GM19239 (cell line): ENCODE results near the gene ADAMTS4.
A peak's percentile ranks its signal among the peaks of the same experiment; 100 is the strongest.

ENCODE experiments used
- DNase-seq: peaks from one replicate; pipeline ENCODE4 v3.0.0; 2011; ENCODE audit warnings: low spot score; ENCODE audit not compliant: insufficient read length
- FAIRE-seq: peaks from 2 replicates; lab custom pipeline; 2011; peaks lifted over from hg19 to GRCh38; lab: Jason Lieb, UNC

ADAMTS4 gene

DNA sequence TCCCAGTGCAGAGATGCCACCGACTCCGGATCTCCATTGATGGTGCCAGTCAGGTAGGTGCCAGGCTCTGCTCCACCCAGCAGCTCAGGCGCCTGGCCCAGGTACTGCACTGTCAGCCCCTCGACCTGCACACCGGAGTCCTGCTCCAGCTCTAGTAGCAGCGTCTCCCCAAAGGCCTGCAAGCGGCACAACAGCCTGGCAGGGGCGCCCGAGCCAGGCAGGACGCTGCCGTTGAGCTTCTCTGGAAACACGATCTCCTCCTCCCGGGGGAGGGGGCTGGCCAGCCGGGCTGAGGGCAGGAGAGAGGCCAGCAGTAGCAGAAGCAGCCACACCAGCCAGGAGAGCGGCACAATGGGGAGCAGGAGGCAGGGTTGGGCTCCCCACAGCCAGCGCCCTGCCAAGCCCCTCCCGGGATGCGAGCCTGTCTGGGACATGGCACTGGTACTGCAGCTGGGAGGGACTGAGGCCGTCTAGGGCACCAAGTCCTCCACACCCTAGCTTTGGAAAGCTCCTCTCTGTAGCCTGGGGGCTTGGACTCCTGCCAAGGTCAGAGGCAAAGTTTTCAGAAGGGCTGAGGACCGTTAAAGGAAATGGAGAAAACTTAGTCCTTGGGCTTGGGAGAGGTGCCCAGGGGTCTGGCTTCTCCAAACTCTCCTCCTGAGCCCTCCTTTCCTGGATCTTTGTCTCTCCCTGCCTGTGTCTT is 509 bp downstream of the ADAMTS4 start:
- DNase-seq (no peak), FAIRE-seq (no peak)

DNA sequence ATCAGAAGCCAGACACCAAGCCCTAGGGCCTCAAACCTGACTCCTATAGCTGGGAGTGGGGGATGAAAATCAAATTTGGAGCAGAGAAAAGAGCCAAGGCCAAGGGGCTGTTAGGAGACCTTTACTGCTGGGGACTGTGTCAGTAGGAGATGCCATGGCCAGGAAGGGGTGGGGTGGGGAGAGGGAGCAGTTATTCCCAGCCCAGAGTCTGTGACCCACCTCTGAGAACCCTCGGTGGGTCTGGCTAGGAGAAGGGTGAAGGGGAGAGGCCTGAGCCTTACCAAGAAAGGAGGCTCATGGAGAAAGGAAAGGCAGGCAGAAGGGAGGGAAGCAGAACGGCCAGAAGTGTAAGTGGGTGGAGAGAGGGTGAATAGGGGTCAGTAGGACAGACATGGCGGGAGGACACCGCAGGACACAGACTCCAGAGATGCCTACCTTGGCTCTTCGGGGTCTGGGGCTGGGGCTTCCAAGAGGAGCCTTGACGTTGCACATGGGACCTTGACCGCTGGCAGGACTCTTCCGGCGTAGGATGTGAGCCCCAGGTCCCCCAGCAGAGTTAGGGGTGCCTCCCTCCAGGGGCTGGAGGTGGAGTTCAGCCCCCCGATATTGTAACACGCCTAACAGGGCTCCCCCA is 1.2 kb downstream of the ADAMTS4 start:
- DNase-seq: no peak
- no peak for FAIRE-seq

DNA sequence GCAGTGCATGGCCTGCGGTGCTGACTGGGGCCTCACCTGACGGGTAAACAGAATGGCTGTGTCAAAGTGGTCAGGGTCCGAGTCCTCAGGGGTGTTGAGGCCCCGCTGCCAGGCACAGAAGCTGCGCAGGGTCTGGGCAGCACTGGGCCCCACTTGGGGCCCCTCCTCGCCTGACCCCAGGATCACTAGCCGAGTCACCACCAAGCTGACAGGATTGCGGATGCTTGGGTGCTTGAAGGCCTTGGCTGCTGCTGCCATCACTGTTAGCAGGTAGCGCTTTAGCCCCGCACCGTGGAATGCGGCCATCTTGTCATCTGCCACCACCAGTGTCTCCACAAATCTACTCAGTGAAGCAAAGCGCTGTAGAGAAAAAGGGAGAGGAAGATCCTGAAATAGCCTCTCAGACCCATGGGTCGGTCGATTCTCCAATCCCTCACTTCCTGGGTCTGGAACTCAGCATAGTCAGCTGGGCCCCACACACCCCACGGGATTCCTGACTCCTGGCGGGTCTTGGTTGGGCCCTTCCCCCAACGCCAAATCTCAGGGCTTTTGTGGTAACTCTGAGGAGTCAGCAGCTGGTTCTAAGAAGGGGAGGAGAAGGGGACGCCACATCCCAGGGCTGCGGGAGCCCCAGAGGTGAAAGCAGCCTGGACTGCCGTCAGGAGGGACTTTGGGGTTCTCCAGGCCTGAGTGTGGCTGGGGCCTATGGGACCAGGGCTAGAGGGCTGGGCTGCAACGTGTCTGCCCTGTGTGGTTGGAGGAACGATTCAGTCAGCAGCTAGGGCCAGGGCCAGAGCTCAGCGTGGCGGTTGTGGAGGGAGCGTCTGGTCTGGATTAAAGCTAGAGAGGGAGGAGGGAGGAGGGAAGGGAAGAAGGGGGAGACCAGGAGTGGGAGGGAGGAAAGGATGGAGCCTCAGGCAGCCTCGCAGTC is 2.1 kb downstream of the ADAMTS4 start:
- DNase-seq (no peak), FAIRE-seq (no peak)

DNA sequence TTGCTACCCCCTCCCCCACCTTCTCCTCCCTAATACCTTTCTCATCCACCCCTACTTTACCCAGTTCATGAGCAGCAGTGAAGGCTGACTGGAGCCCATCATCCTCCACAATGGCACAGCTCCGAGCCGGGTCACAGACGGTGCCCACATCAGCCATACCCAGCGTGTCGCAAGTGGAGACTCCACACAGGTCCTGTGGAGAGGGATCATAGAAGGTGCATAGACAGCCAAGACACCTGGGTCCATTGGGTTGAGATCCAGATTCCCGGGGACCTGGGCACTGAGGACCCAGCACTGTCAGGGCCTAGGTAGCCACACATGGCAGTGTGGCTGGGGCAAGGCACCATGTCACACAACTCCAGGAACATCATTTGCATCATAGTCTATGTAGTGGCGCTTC is 2.7 kb downstream of the ADAMTS4 start:
- DNase-seq (no peak), FAIRE-seq (no peak)

DNA sequence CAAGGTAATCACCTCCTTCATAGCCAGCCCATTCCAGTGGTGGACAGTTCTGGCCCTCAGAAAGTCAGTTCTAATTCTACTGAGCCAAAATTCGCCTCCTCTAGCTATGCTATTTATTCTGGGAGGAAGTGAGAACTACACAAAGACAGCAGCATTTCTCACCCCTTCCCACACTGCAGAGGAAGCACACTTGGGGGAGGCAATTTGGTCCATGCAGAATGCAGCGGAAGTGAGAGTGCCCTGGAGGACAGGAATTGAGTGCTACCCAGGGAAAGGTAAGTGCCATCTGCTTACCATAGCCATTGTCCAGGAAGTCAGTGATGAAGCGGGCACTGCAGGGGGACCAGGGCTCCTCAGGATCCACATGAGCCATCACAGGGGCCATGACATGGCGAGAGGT is 3.7 kb downstream of the ADAMTS4 start:
- no peak for DNase-seq
- FAIRE-seq: peak; percentile 66

DNA sequence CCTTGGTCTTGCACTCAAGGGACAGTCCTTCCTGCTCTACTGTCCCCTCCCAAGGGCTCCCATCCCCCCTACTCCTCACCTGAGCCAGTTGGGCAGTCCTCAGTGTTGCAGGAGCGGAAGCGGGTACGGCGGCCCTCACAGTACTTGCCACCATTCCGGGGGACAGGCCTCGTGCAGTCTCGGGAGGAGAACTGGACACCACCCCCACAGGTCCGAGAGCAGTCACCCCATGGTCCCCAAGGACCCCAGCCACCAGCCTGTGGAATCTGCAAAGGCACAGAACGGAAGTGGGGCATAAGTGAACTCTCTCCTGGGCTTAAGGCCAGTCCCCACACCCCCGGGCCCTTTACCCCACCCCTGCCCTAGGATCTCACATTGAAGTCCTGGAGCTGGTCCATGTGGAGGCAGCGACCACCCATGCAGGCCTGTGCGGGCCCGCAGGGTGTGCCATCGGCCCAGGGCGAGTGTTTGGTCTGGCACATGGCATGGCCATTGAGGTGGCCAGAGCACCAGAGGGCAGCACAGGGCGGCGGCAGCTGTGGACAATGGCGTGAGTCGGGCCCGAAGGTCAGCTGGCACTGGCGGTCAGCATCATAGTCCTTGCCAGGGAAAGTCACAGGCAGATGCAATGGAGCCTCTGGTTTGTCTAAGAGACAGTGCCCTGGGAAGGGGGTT is 5.2 kb downstream of the ADAMTS4 start:
- no peak for FAIRE-seq
- DNase-seq: no peak

DNA sequence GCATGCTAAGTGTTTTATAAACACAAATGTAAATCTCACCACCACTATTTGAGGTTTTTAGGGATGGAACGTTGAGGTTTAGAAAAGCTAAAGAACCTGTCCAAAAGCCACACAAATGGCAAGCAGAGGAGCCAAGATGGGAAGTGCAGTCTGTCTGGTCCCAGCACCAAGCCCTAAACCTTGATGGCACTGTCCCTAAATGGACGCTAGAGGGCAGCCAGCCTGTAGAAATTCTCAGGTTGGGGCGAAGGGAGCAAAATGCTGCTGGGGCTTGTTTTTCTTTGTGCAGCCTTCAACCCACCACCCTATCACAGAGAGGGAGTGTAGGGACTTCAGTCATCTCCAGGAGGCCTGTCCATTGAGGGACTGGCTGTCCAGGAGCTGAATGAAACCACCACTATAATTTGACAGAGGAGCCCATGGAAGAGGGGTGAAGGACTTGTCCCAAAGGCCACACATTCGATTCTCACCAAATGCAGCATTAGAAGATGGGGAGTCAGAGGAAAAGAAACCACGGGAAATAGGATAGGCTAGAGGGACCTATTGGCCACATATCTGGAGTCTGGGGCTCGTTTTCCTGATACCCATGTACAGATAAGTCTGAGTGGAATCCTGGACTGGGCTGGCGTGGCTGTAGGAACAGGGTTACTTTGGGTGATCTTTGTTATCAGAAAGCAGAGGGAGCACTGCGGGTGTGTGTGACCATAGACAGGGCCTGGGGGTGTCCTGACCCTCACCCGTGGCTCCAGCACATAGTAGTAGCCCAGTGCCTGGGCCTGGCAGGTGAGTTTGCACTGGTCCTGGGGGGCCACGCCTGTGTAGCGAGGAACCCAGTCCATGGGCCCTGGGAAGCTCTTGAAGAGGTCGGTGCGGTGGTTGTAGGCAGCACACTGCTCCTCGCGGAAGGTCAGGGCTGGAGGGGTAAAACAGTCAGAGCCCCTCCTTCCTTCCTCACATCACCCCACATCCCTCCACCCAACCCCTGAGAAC is 6.1 kb downstream of the ADAMTS4 start:
- DNase-seq (peak; percentile 71), FAIRE-seq (peak; percentile 94)

DNA sequence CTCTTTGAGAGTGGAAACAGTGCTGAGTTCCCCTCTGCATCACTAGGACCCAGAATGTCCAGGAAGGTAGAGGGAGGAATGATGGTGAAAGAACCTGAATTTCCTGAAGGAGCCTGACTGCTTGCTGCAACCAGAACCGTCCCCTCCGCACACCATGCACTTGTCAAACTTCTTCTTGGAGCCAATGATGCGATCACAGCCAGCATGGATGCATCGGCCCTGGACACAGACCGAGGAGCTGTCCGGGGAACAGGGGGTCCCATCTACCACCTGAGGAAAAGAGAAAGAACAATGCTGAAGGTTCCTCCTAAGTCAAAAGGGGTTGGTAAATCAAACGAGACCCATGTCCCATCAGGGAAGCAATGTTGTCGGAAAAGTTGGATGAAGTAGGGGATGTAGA is 6.9 kb downstream of the ADAMTS4 start:
- FAIRE-seq (no peak), DNase-seq (no peak)

DNA sequence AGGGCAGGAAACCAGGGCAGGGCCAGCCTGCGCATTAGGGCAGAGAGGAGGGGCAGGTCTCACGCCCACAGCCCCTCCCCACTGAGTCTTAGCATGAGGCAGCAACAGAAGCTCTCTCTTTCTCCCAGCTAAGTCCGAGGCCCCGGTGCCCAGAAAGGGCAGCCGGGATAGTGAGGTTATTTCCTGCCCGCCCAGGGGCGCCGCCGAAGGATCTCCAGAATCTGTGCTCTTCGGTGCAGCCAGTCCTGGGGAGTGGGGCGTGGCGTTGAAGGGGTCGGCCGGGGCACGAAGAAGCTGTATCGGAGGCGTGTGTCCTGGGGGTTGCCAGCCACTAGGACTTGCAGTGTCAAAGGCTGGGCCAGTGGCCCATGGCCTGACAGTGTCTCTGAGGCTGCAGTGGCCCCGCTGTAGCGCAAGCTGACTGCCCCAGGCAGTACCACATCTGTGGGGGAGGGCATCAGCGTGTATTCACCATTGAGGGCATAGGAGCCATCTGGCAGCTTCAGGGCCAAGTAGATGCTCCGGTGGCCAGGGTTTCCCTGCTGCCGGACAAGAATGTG is 7.8 kb downstream of the ADAMTS4 start:
- FAIRE-seq: no peak
- no peak for DNase-seq

DNA sequence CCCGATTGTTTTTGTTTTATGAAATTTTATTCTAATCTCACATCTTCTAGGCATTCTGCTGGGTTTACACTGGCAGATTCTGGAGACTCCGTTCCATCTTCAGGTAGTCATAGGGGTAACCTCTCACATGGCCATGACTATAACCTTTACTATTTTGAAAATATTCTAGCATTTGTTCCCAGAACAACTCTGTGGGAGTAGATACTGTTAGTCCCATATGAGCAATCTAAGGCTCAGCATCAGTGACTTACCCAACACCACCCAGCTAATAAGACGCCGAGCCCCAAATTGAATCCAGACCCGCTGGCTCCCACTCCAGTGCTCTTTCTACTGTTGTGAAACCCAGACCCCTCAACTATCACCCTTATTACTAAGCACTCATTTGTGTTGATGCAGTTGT is 9.8 kb downstream of the ADAMTS4 start:
- FAIRE-seq: no peak
- DNase-seq: no peak

DNA sequence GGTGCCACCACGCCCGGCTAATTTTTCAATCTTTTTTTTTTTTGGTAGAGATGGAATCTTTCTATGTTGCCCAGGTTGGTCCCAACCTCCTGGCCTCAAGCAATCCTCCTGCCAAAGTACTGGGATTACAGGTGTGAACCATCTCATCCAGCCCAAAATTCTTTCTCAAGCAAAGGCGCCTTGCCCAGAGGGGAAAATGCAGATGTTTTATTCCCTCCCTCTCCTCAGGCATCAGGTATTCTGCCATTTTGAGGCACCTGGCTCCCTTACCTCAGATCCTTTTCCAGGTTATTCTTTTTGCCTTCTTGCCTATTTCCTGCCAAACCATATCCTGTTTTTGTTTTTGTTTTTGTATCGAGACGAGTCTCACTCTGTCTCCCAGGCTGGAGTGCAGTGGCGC is 10.5 kb downstream of the ADAMTS4 start:
- DNase-seq: no peak
- FAIRE-seq: no peak

DNA sequence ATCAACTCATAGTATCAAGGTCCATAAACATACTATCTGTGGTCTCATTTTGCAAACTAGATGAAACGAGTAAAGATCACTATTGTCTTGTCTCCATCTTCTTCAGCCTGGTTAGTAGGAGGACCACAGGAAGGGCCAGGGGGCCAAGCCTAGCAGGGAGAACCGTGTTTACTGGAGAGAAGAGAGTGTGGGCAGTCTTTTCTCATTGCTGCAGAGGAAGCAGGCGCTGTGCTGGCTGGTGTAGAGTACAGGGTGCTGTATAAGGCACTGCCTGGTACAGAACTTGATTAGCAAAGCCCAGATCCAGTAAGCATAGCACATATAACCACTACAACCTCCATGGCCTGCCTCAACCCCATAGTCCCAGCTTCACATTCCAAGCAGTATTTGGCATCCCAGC is 11.5 kb downstream of the ADAMTS4 start:
- DNase-seq (no peak), FAIRE-seq (no peak)

DNA sequence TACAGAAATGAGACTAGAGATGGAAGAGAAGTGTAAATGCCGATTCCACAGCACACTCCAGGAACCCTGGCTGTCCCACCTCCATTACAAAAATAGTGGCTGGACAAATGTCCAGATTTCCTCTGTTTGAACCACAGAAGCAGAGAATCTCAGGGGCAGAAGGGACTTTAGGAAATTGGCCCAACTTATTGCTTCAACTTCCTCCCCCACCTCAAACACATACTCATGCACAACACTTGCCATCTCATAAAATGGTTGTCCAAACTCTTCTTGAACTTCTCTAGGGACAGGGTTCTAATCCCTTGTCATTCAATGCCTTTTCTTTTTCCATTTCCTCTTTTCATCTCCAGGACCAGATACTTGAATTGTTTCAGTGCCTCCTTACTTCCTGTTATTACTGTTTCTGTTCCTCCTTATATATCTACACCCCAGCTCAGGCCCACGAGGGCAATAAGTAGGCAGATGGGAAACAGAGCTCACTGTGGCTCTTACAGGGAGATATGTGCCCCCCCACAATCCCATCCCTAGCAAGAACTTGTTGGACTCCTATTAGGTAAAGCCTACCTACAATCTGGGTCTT is 13.0 kb downstream of the ADAMTS4 start:
- no peak for DNase-seq
- no peak for FAIRE-seq

DNA sequence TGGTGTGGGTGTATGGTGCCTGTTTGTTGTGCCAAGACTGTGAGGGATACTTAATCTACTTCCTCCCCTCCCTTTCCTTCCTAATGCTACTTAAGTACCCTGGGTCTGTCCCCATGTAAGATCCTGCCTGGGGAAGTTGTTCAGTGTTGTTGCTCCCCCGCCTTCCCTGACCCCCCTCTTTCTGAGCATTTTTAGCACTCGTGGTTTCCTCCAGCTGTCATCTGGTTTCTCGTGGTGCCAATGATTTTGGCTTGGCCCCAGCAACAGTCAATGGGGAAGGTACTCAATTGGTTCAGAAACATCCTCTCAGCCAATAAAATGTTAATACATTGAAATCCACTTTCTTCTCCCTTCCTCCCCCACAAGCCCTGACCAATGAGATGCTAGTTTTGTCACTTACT is 13.6 kb downstream of the ADAMTS4 start:
- FAIRE-seq: peak; percentile 98
- no peak for DNase-seq

DNA sequence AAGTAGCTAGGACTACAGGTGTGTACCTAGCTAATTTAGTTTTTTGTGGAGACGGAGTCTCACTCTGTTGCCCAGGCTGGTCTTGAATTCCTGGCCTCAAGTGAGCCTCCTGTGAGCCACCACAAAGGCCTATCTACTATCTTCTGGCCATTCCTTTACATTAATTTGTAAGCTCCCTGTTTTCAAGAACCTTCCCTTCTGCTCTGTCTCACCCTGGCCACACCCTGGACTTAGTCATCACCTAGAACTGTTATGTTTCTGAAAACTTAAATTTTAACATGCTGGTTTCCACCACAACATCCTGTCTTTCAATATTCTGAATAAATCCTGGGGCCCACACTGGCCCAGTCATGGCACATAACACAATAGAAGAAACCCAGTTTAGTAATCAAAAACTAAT is 16.6 kb downstream of the ADAMTS4 start:
- FAIRE-seq: peak; percentile 82
- no peak for DNase-seq

DNA sequence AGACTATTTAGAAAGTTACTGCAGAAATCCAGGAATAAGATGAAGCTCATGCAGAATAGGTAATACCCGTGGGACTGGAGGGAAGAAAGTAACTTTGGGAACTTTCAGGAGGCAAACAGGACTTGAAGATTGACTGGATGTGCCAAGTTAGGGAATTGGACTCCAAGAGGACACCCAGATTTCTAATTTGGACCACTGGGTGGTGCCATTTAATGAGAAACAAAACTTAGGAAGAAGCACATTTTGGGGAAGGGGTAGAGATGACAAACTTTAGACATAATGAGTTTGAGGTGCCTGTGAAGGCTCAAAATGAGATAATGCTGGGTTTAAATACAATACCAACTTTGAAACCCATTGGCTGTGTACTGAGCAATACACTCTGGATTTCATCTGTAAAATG is 18.2 kb downstream of the ADAMTS4 start:
- DNase-seq (no peak), FAIRE-seq (no peak)

DNA sequence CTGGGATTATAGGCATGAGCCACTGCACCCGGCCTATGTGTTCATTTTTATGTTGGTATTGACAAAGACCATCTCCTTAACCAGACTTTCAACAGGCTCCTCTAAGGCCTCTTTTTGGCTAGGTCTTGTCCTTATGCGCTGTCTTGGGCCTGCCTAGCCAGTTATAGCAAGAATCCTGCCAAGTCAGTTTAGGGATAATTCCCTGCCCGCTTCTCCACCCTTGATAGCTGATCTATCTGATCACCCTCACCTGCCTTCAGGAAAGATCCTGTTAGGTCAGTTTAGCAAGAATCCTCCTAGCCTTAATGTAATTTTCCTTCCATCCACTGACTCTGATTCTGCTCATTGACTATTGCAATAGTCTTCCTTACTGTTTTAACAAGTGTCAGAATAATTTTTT is 19.2 kb downstream of the ADAMTS4 start:
- DNase-seq (no peak), FAIRE-seq (no peak)

DNA sequence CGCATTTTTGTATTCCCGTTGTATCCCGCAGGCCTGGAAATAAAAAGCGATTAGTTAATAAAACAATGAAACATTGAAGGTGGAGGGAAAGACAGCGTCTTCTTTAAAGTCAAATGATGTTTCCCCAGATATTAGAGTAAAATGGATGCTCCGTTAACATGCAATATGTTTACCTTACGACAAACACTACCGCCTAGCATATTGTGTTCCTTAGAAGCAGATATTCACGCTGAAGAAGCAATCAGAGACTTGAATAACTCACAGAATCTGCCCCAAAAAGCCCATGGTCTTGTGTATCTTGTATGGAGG is 21.0 kb downstream of the ADAMTS4 start:
- FAIRE-seq (no peak), DNase-seq (no peak)
